Epithelial cell of proximal tubule (primary cell): Measurements from ENCODE around the gene CAVIN2. TPM values are rescaled to one million over a fixed set of nuclear protein-coding genes. Genes with fewer than 3 reads are reported as not detected.

ENCODE experiments used
- DNase-seq: peaks from one replicate; pipeline ENCODE4 v3.0.0-alpha.2; 2011; ENCODE audit warnings: low read depth
- H3K4me3 ChIP-seq: 2 replicates; pipeline ENCODE4 v1.5.1; 2011; ENCODE audit warnings: low read depth, mild to moderate bottlenecking, low read length
- CTCF ChIP-seq: conservative IDR thresholded peaks from 2 replicates; pipeline ENCODE4 v1.5.1; 2012; ENCODE audit warnings: low read depth, mild to moderate bottlenecking, low read length
- total RNA-seq: library from RNA; depleted of rRNA; stranded (reverse); fragments of >200 nt; gene quantifications from 2 replicates; pipeline ENCODE4 v1.2.3, GENCODE V29; 2015

The CAVIN2 gene
- total RNA-seq, 1 donor from 2014 or later, result 0.98 TPM

DNA sequence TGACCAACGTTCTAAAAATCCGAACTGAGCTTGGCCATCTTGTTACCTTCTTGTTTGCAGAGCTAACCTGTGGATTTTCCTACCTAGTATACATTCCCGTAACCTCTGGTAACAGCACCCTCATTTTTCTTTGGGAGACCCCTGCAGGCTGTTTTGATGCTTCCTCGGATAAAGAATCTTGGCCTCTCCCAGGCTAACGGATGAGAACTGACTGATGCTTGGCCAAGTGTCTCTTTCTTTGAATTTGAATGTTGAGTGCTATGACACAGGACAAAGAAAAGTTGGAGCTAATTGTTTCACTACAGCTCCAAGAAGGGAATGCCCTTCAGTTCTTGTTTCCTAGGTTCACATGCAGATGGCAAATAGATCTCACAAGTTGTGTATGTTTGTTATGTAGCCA, 19.3 kb upstream of the CAVIN2 start:
- TF ChIP-seq CTCF, result peak; percentile 7
- no peak for DNase-seq
- no peak overlapping the region for H3K4me3 ChIP-seq

DNA sequence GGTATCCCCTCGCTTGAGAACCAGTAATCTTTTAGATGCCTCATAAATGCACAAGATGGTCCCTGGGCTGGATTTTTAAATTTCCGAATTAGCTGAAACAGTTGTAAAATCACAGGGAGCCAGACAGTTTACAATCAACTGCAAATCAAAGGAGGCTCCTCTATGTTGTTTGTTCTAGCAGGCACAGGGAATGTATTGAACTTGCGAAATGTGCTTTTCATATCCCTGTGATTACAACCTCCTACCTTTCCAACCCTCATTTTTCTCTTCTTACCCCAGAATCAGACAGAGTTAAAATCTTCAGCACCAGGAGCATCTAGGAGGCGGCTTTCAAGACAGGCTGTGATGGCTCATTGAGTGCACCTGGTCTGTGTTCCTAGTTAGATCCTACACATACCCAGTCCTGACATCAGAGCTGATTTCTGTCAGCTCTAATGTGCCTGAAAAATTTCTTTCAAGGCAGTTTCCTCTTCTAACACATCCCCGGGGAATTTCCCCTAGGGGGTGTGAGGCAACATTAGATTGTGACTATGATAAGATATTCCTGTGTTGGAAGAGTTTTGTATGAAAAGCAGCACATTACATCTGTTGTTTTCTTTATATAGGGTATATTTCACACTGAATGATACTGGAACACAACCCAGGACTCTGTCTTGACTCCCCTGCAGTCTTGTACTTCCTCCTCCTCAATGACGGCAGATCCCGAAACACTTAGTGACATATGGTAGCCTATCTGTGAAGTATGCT, 17.9 kb upstream of the CAVIN2 start:
- TF ChIP-seq CTCF, result no peak
- no peak for DNase-seq

GRCh38 chr2:191863988-191864387, 17.1 kb upstream of the CAVIN2 start:
- no peak overlapping the region for H3K4me3 ChIP-seq
- no peak for TF ChIP-seq CTCF
- no peak for DNase-seq

More for the DNA sequence above, 17.9 kb upstream of the CAVIN2 start:
- H3K4me3 ChIP-seq, result no peak overlapping the region

DNA sequence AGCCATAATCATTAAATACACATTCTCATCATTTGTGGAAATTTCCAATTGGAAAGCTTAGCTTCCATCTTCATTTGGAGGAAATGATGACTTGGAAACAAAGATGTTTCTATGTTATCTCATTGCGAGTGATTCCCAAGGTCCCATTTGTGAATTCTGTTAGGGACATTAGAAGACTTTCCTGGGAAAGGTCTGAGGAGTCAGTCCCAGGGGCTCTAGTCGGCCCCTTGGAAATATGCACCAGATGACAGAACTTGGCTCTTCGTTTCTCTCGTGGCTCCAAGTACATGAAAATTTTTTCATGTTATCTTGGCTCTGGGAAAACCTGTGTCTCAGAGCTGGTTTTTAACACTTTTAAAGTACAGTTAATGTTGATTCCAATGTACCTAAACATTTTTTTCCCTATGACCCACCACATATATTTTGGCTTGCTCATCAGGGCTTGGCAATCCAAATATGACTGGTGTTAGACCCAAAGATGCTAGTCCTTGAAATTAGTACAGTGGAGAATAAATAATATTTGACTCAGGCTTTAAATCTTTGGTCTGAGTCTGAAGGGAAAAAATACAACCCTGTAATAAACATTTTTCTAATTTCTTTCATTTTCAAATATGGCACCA, 15.4 kb upstream of the CAVIN2 start:
- no peak for TF ChIP-seq CTCF
- no peak overlapping the region for H3K4me3 ChIP-seq
- no peak for DNase-seq

DNA sequence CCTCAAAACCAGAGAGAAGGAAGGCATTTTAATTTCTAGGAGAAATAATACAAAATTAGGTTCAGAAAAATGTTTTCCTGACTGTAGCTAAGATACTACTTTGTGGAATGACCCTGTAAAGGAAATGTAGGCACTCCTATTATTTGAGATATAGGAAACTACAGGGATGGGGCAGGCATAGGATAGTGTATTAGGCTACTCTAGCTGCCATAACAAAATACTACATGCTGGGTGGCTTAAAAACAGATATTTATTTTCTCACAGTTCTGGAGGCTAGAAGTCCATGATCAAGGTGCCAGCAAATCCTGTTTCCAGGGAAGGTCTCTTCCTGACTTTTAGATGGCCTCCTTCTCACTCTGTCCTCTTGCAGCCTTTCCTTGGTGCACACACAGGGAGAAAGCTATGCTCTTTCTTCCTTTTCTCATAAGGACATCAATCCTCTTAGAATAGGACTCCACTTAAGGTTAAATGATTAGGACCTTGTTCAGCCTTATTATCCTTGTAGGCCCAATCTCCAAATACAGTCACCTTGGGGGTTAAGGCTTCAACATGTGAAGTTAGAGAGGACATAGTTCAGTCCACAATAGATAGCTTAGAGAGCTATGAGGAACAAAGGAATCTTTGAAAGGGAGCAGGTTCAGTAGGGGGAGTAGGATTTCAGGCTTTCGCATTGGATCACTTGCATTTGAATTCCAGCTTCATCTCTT, 14.0 kb upstream of the CAVIN2 start:
- no peak for TF ChIP-seq CTCF
- H3K4me3 ChIP-seq, result no peak overlapping the region
- no peak for DNase-seq

- no peak for TF ChIP-seq CTCF
- no peak for DNase-seq
Observed at GRCh38 chr2:191859681-191860080, 12.8 kb upstream of the CAVIN2 start.

DNA sequence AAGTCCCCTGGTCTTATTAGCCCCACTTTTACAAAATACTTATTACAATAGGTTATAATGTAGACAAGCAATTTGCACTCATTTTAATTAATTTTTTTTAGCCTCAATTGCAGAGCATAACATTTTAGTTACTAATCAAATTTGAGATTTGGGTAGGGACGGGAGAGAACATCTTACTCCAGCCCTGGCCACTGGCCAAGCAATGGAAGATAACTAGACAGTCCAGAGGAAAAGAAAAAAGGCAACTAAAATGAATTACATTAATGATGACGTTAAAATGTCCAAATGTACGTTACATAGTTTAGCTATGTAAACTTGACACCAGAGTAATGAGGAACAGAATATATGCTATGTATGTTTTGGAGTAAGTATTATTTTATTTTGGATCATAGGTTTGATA, 11.0 kb upstream of the CAVIN2 start:
- DNase-seq, result no peak
- no peak overlapping the region for H3K4me3 ChIP-seq
- TF ChIP-seq CTCF, result no peak

More at GRCh38 chr2:191859681-191860080, 12.8 kb upstream of the CAVIN2 start:
- no peak overlapping the region for H3K4me3 ChIP-seq
